HCT116 (cell line): ENCODE results near the gene CD200.

ENCODE experiments used
- CTCF ChIP-seq, 3 experiments: fragments of 200-600 bp in 1 of 3; sonication (generic) in 1 of 3; IDR thresholded peaks in 2 of 3; conservative IDR thresholded peaks in 1 of 3; 2 replicates each; pipeline ENCODE4 v1.5.1; 2012 to 2017; ENCODE audit warnings: low read depth in 2 of 3, low read length in 2 of 3, antibody characterized with exemption in 1 of 3, borderline replicate concordance in 1 of 3, control low read depth in 1 of 3, mild to moderate bottlenecking in 1 of 3, mixed read lengths in 1 of 3, mixed run types in 1 of 3, moderate library complexity in 1 of 3; ENCODE audit not compliant: insufficient read depth in 1 of 3
- SIN3A ChIP-seq: IDR thresholded peaks from 2 replicates; pipeline ENCODE4 v1.6.1; 2012; ENCODE audit warnings: low read depth
- SP1 ChIP-seq: IDR thresholded peaks from 2 replicates; pipeline ENCODE4 v1.6.1; 2012; ENCODE audit warnings: low read depth
- SRF ChIP-seq: IDR thresholded peaks from 2 replicates; pipeline ENCODE4 v1.6.1; 2012; ENCODE audit warnings: low read depth

- TF ChIP-seq SIN3A: no peak
- no peak for TF ChIP-seq CTCF (IDR thresholded peaks at IDR 0.05 in 2 of 3, conservative IDR thresholded peaks at IDR 0.05 in 1 of 3; ENCODE audit: borderline replicate concordance in 1 of 3, insufficient read depth in 1 of 3, low read depth in 2 of 3, low read length in 2 of 3)
- TF ChIP-seq SP1: no peak
- TF ChIP-seq SRF: no peak
Observed at GRCh38 chr3:112349557-112349956, 16.6 kb downstream of the CD200 start.
